Upper lobe of left lung (tissue), 6 donors: ENCODE measurements around the gene NUDT2. TPM values are rescaled to one million over a fixed set of nuclear protein-coding genes. Genes with fewer than 3 reads are reported as not detected.

Experiments used
- ATAC-seq, 2 donors: fragments of 200-7000 bp; cut with Tn5 transposase; one replicate each; pipeline ENCODE4 v1.9.1; 2022; ENCODE audit warnings: mild to moderate bottlenecking in 2 of 2, moderate library complexity in 2 of 2; ENCODE audit not compliant: low FRiP score in 2 of 2
- DNase-seq, 2 donors: peaks; one replicate each; pipeline ENCODE4 v3.0.0-alpha.2; 2019 to 2020
- H3K27ac ChIP-seq, 4 donors: fragments of 200-600 bp; sonication (generic); one replicate each; pipeline ENCODE4 v1.5.1; 2016 to 2019
- H3K27me3 ChIP-seq, 4 donors: fragments of 200-600 bp; sonication (generic); one replicate each; pipeline ENCODE4 v1.5.1; 2017 to 2019
- H3K36me3 ChIP-seq, 4 donors: fragments of 200-600 bp; sonication (generic); one replicate each; pipeline ENCODE4 v1.5.1; 2016 to 2019
- H3K4me1 ChIP-seq, 4 donors: fragments of 200-600 bp; sonication (generic); one replicate each; pipeline ENCODE4 v1.5.1; 2018 to 2019
- H3K4me3 ChIP-seq, 4 donors: fragments of 200-600 bp; sonication (generic); one replicate each; pipeline ENCODE4 v1.5.1; 2017 to 2019; ENCODE audit warnings: mild to moderate bottlenecking in 2 of 4, moderate library complexity in 1 of 4
- H3K9me3 ChIP-seq, 4 donors: fragments of 200-600 bp; sonication (generic); one replicate each; pipeline ENCODE4 v1.5.1; 2018 to 2019
- CTCF ChIP-seq, 6 experiments: fragments of 450-650 bp in 4 of 6; fragments of 200-600 bp in 2 of 6; sonication (generic) in 2 of 6; IDR thresholded peaks; one replicate each; pipeline ENCODE4 v1.5.1; 2016 to 2019; ENCODE audit warnings: antibody characterized with exemption in 6 of 6
- EP300 ChIP-seq, 4 donors: sonication (generic); formaldehyde crosslinking; IDR thresholded peaks; one replicate each; pipeline ENCODE4 v1.5.1; 2017; ENCODE audit warnings: antibody characterized with exemption in 4 of 4, control low read depth in 2 of 4
- POLR2A ChIP-seq, 4 donors: fragments of 450-650 bp; IDR thresholded peaks; one replicate each; pipeline ENCODE4 v1.5.1; 2016 to 2017; ENCODE audit warnings: antibody characterized with exemption in 4 of 4, mild to moderate bottlenecking in 2 of 4
- POLR2AphosphoS5 ChIP-seq, 2 donors: sonication (generic); formaldehyde crosslinking; IDR thresholded peaks; one replicate each; pipeline ENCODE4 v1.5.1; 2017; ENCODE audit warnings: antibody characterized with exemption in 2 of 2
- WGBS, 2 donors: methylation state at CpG; one replicate each; pipeline ENCODE4 v1.1.5; 2017 to 2018; 5-methylcytosine and 5-hydroxymethylcytosine counted together
- total RNA-seq, 6 donors: library from RNA; depleted of rRNA in 4 of 6; stranded (reverse); fragments of >200 nt in 4 of 6; gene quantifications; one replicate each; pipeline versions ENCODE4 v1.1.0 to v1.2.1, GENCODE V29; 2016 to 2021
- donor health status: DM: no; HTN: no; CAD: no; lungs with moderate emphysema.
- donor health status: DM: no; HTN: yes; CAD: no; lungs with severe emphysema.

The NUDT2 gene
- total RNA-seq, 6 donors from 2014 or later = 4.2 to 17.8 (median 11.2) TPM

GRCh38 chr9:34383904-34384303 is 54.5 kb downstream of the NUDT2 start:
- no peaks in the 10 kb centered on the region for H3K36me3 ChIP-seq
- H3K27ac ChIP-seq = no peak overlapping the region
- no peaks in the 10 kb centered on the region for H3K27me3 ChIP-seq
- H3K9me3 ChIP-seq = no peaks in the 10 kb centered on the region
- H3K4me1 ChIP-seq = peaks cover 18 to 26% (median 21%) of the 10 kb centered on the region in 4 donors
- no peak for TF ChIP-seq POLR2A (IDR thresholded peaks at IDR 0.05)
- TF ChIP-seq POLR2AphosphoS5 (IDR thresholded peaks at IDR 0.05) = no peak
- no peak for TF ChIP-seq CTCF (IDR thresholded peaks at IDR 0.05)
- no peak for TF ChIP-seq EP300 (IDR thresholded peaks at IDR 0.05)
- no peak for ATAC-seq
- WGBS, 2 donors = 79 to 88% methylated on average over 4 of the region's 4 CpGs
- no peak for DNase-seq
- H3K4me3 ChIP-seq = no peak overlapping the region

- no peaks in the 10 kb centered on the region for H3K9me3 ChIP-seq
- no peak overlapping the region for H3K4me3 ChIP-seq
- H3K36me3 ChIP-seq = no peaks in the 10 kb centered on the region
- H3K27me3 ChIP-seq = no peaks in the 10 kb centered on the region
- no peak for ATAC-seq
- H3K4me1 ChIP-seq = peaks cover 16 to 20% (median 18%) of the 10 kb centered on the region in 4 donors
- WGBS, 2 donors = 80 to 86% methylated on average over 7 of the region's 7 CpGs
- H3K27ac ChIP-seq = no peak overlapping the region
- no peak for DNase-seq
- TF ChIP-seq POLR2A (IDR thresholded peaks at IDR 0.05) (no peak), EP300 (IDR thresholded peaks at IDR 0.05) (no peak), POLR2AphosphoS5 (IDR thresholded peaks at IDR 0.05) (no peak), CTCF (IDR thresholded peaks at IDR 0.05) (no peak)
Observed at GRCh38 chr9:34384368-34385165, 55.2 kb downstream of the NUDT2 start.

GRCh38 chr9:34385561-34386230 is 56.3 kb downstream of the NUDT2 start:
- TF ChIP-seq POLR2A (IDR thresholded peaks at IDR 0.05) (no peak), CTCF (IDR thresholded peaks at IDR 0.05) (no peak), EP300 (IDR thresholded peaks at IDR 0.05) (no peak), POLR2AphosphoS5 (IDR thresholded peaks at IDR 0.05) (no peak)

GRCh38 chr9:34386656-34387055 is 57.3 kb downstream of the NUDT2 start:
- Histone ChIP-seq H3K9me3 (no peaks in the 10 kb centered on the region), H3K4me1 (no peaks in the 10 kb centered on the region), H3K4me3 (no peak overlapping the region), H3K27me3 (no peaks in the 10 kb centered on the region), H3K36me3 (no peaks in the 10 kb centered on the region), H3K27ac (no peak overlapping the region)
- DNase-seq (no peak), ATAC-seq (no peak)
- no peak for TF ChIP-seq POLR2AphosphoS5 (IDR thresholded peaks at IDR 0.05)
- WGBS, 2 donors = 78 to 81% methylated on average over 3 of the region's 3 CpGs

More at GRCh38 chr9:34385561-34386230, 56.3 kb downstream of the NUDT2 start:
- H3K4me3 ChIP-seq = no peak overlapping the region
- WGBS, 2 donors = 84 to 91% methylated on average over 4 to 6 of the region's 6 CpGs
- H3K4me1 ChIP-seq = peaks cover 4 to 9% (median 7%) of the 10 kb centered on the region in 4 donors
- no peak for ATAC-seq
- no peaks in the 10 kb centered on the region for H3K27me3 ChIP-seq
- DNase-seq = no peak
- H3K36me3 ChIP-seq = no peaks in the 10 kb centered on the region
- H3K9me3 ChIP-seq = no peaks in the 10 kb centered on the region
- no peak overlapping the region for H3K27ac ChIP-seq

GRCh38 chr9:34387239-34387638 is 57.9 kb downstream of the NUDT2 start:
- no peaks in the 10 kb centered on the region for H3K36me3 ChIP-seq
- ATAC-seq = no peak
- H3K4me3 ChIP-seq = no peak overlapping the region
- no peak for DNase-seq
- no peaks in the 10 kb centered on the region for H3K27me3 ChIP-seq
- 87 to 95% methylated on average over 4 of the region's 4 CpGs for WGBS, 2 donors
- TF ChIP-seq POLR2A (IDR thresholded peaks at IDR 0.05) (no peak), EP300 (IDR thresholded peaks at IDR 0.05) (no peak), CTCF (IDR thresholded peaks at IDR 0.05) (no peak), POLR2AphosphoS5 (IDR thresholded peaks at IDR 0.05) (no peak)
- H3K4me1 ChIP-seq = no peaks in the 10 kb centered on the region
- no peak overlapping the region for H3K27ac ChIP-seq
- no peaks in the 10 kb centered on the region for H3K9me3 ChIP-seq
